ENCODE data around the gene KIF4A.

KIF4A gene

GRCh38 chrX:70434914-70435586 is 145.1 kb downstream of the KIF4A start:
- Histone ChIP-seq H3K27me3 (ENCODE audit: insufficient read depth, low read depth) (no peaks in the 10 kb centered on the region), H3K27ac (peak overlapping the region; percentile 70), H3K4me3 (IDR thresholded peaks at IDR 0.05; ENCODE audit: insufficient read depth, low read depth, low read length) (no peak overlapping the region), H2AFZ (ENCODE audit: low read depth) (peak overlapping the region; percentile 38; the same call in 1 of the 2 replicates), H3K36me3 (ENCODE audit: insufficient read depth) (no peaks in the 10 kb centered on the region), H3K9ac (peak overlapping the region; percentile 96), H3K79me2 (ENCODE audit: insufficient read depth, low read depth) (no peaks in the 10 kb centered on the region), H4K20me1 (ENCODE audit: insufficient read depth) (no peaks in the 10 kb centered on the region), H3K4me1 (ENCODE audit: low read depth, poor library complexity, severe bottlenecking) (peaks cover 53% of the 10 kb centered on the region), H3K4me2 (peak overlapping the region; percentile 64)
- TF ChIP-seq CTCF (conservative IDR thresholded peaks at IDR 0.05; ENCODE audit: low read depth, low read length), result no peak

GRCh38 chrX:70436343-70436742 is 146.4 kb downstream of the KIF4A start:
- no peaks in the 10 kb centered on the region for H3K36me3 ChIP-seq (ENCODE audit: insufficient read depth)
- H3K27ac ChIP-seq, result peak overlapping the region; percentile 35; the same call in 1 of the 2 replicates
- no peak overlapping the region for H3K4me3 ChIP-seq (IDR thresholded peaks at IDR 0.05; ENCODE audit: insufficient read depth, low read depth, low read length)
- no peak for TF ChIP-seq CTCF (conservative IDR thresholded peaks at IDR 0.05; ENCODE audit: low read depth, low read length)
- H3K4me2 ChIP-seq, result peak overlapping the region; percentile 63
- no peaks in the 10 kb centered on the region for H3K27me3 ChIP-seq (ENCODE audit: insufficient read depth, low read depth)
- no peaks in the 10 kb centered on the region for H4K20me1 ChIP-seq (ENCODE audit: insufficient read depth)
- H3K9ac ChIP-seq, result no peak overlapping the region
- H2AFZ ChIP-seq (ENCODE audit: low read depth), result no peak overlapping the region
- H3K79me2 ChIP-seq (ENCODE audit: insufficient read depth, low read depth), result no peaks in the 10 kb centered on the region
- H3K4me1 ChIP-seq (ENCODE audit: low read depth, poor library complexity, severe bottlenecking), result peaks cover 56% of the 10 kb centered on the region

- Histone ChIP-seq H3K27me3 (ENCODE audit: insufficient read depth, low read depth) (no peaks in the 10 kb centered on the region), H3K4me3 (IDR thresholded peaks at IDR 0.05; ENCODE audit: insufficient read depth, low read depth, low read length) (no peak overlapping the region), H3K4me1 (ENCODE audit: low read depth, poor library complexity, severe bottlenecking) (peaks cover 56% of the 10 kb centered on the region), H3K36me3 (ENCODE audit: insufficient read depth) (no peaks in the 10 kb centered on the region), H3K27ac (peak overlapping the region; percentile 35), H3K79me2 (ENCODE audit: insufficient read depth, low read depth) (no peaks in the 10 kb centered on the region), H4K20me1 (ENCODE audit: insufficient read depth) (no peaks in the 10 kb centered on the region), H3K9ac (no peak overlapping the region), H2AFZ (ENCODE audit: low read depth) (no peak overlapping the region), H3K4me2 (peak overlapping the region; percentile 63)
- TF ChIP-seq CTCF (conservative IDR thresholded peaks at IDR 0.05; ENCODE audit: low read depth, low read length), result no peak
Observed at GRCh38 chrX:70437011-70437410, 147.1 kb downstream of the KIF4A start.

GRCh38 chrX:70437921-70438665 is 148.2 kb downstream of the KIF4A start:
- H3K4me3 ChIP-seq (IDR thresholded peaks at IDR 0.05; ENCODE audit: insufficient read depth, low read depth, low read length), result no peak overlapping the region
- H3K27ac ChIP-seq, result peak overlapping the region; percentile 63; the same call in 1 of the 2 replicates
- H3K36me3 ChIP-seq (ENCODE audit: insufficient read depth), result no peaks in the 10 kb centered on the region
- no peaks in the 10 kb centered on the region for H3K79me2 ChIP-seq (ENCODE audit: insufficient read depth, low read depth)
- peak overlapping the region; percentile 73 for H3K4me2 ChIP-seq
- no peak overlapping the region for H2AFZ ChIP-seq (ENCODE audit: low read depth)
- H3K9ac ChIP-seq, result no peak overlapping the region
- peaks cover 53% of the 10 kb centered on the region for H3K4me1 ChIP-seq (ENCODE audit: low read depth, poor library complexity, severe bottlenecking)
- no peaks in the 10 kb centered on the region for H4K20me1 ChIP-seq (ENCODE audit: insufficient read depth)
- no peaks in the 10 kb centered on the region for H3K27me3 ChIP-seq (ENCODE audit: insufficient read depth, low read depth)
- no peak for TF ChIP-seq CTCF (conservative IDR thresholded peaks at IDR 0.05; ENCODE audit: low read depth, low read length)

Measured in KMS-11 (cell line).